A549 treated with DMSO at 1 μM for 4 hours (cell line): ENCODE results near the gene CSHL1. TPM values are rescaled to one million over a fixed set of nuclear protein-coding genes. Genes with fewer than 3 reads are reported as not detected.

Experiments used
- total RNA-seq: library from RNA; stranded (reverse); fragments of 200-300 nt; extraction: Qiagen RNA extraction; gene quantifications from 5 replicates; pipeline ENCODE4 v1.2.3, GENCODE V29; 2022; ENCODE audit warnings: low read depth

The CSHL1 gene
- total RNA-seq, result not detected in 5 replicates

DNA sequence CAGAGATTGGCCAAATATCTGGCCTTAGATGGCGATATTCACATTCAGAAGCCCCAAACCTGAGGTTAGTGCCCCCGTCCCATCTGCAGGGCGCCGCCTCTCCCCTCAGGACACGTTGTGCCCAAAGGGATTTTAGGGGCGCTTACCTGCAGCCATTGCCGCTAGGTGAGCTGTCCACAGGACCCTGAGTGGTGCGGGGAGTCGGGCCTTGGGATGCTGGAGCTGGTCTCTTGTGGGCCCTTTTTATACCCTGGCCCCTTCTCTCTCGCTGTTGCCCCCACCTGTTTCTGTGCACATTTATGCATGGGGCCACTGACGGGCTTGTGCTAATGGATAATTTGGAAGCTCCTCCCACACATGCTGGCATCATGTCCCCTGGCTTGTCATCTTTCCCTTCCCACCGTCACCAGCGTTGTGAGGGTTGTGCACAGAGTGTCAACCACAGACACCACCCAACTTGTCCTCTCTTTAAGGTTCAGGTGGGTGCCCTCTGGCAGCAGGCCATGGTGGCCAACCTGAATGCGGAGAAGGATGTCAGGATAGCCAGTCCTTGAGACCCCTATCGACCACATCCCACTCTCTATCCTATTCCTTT, at the start of gene CSHL1:
TSS of gene CSHL1 (minus strand) at position 218 of the 595 bp plus-strand sequence. CDS start at position 156, 62 bp downstream.

DNA sequence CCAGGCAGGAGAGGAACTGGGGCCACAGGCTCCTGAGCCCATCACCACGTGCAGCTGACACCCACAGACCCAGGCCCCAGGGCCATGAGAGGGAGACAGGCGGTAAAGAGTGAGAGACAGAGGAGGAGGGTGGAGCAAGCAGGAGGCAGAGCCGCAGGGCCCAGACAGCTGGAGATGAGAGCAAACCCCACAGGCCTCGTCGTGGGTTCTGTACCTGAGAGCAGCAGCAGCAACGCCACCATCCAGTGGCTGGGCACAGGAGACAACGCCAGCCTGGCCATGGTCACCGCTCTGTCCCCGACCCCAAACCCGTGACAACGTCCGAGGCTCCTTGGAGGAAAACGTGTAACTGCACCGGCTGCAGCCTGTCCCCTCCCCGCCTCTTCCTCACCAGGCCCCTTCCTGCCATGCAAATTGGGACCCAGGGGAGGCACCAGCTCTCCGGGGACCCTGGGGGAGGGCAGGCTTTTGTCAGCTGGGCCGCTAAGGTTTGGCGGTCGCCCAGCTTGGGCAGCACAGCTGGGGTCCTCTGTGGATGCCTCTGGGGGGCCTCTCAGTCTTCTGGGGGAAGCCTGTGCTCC, 21.0 kb upstream of the CSHL1 start, which contains the start of gene CD79B:
TSS of gene CD79B (minus strand) at position 351 of the 581 bp plus-strand sequence. CDS start at position 281, 70 bp downstream.

DNA sequence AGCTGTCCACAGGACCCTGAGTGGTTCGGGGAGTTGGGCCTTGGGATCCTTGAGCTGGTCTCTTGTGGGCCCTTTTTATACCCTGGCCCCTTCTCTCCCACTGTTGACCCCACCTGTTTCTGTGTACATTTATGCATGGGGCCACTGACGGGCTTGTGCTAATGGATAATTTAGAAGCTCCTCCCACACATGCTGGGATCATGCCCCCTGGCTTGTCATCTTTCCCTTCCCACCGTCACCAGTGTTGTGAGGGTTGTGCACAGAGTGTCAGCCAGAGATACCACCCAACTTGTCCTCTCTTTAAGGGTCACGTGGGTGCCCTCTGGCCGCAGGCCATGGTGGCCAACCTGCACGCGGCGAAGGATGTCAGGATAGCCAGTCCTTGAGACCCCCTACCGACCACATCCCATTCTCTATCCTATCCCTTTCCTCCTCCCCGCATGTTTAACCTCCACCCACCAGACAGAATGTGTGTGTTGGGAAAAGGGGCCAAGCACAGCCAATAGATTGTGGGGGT, 7.8 kb upstream of the CSHL1 start, which contains the start of gene GH1:
TSS of gene GH1 (minus strand) at position 51 of the 517 bp plus-strand sequence. CDS start 63 bp downstream, outside the sequence.

DNA sequence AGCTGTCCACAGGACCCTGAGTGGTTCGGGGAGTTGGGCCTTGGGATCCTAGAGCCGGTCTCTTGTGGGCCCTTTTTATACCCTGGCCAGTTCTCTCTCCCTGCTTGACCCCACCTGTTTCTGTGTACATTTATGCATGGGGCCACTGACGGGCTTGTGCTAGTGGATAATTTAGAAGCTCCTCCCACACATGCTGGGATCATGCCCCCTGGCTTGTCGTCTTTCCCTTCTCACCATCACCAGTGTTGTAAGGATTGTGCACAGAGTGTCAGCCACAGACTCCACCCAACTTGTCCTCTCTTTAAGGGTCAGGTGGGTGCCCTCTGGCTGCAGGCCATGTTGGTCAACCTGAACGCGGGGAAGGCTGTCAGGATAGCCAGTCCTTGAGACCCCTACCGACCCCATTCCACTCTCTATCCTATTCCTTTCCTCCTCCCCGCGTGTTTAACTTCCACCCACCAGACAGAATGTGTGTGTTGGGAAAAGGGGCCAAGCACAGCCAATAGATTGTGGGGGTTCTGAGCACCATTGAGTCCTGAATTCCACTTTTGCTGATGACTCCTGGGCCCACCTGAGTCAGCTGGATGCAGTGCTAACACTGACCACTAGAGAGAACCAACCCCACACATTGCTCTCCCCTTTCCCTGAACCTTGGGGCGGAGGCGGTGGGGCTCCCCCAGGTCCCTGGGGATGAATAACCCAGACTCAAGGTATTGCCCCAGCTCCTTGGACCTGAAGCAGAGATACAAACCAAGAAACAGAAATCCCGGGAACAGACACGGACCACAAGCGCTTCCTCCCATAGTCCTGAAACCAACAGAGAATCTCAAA, 14.3 kb downstream of the CSHL1 start, which contains the start of gene CSH1:
TSS of gene CSH1 (minus strand) at position 51 of the 831 bp plus-strand sequence. CDS start 63 bp downstream, outside the sequence.

DNA sequence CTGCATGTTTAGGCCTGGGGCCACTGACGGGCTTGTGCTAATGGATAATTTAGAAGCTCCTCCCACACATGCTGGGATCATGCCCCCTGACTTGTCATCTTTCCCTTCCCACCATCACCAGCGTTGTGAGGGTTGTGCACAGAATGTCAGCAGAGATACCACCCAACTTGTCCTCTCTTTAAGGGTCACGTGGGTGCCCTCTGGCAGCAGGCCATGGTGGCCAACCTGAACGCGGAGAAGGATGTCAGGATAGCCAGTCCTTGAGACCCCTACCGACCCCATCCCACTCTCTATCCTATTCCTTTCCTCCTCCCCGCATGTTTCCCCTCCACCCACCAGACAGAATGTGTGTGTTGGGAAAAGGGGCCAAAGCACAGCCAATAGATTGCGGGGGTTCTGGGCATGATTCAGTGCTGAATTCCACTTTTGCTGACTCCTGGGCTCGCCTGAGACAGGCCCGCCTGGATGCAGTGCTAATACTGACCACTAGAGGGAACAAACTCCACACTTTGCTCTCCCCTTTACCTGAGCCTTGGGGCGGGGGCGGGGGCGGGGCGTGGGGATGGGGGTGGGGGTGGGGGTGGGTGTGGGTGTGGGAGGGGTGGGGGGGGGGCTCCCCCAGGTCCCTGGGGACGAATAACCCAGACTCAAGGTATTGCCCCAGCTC, 29.0 kb downstream of the CSHL1 start, which contains the start of gene GH2:
TSS of gene GH2 (minus strand) at position 10 of the 667 bp plus-strand sequence. CDS start 143 bp downstream, outside the sequence.

DNA sequence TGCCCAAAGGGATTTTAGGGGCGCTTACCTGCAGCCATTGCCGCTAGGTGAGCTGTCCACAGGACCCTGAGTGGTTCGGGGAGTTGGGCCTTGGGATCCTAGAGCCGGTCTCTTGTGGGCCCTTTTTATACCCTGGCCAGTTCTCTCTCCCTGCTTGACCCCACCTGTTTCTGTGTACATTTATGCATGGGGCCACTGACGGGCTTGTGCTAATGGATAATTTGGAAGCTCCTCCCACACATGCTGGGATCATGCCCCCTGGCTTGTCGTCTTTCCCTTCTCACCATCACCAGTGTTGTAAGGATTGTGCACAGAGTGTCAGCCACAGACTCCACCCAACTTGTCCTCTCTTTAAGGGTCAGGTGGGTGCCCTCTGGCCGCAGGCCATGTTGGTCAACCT, 37.5 kb downstream of the CSHL1 start, which contains the start of gene CSH2:
TSS of gene CSH2 (minus strand) at position 101 of the 400 bp plus-strand sequence. CDS start at position 38, 63 bp downstream.

Other genes with a start within 250 kb of the CSHL1 start
- gene LIMD2, start 211.1 kb downstream of the CSHL1 start, total RNA-seq, result 9.6 to 12.7 TPM (median 11.0 TPM) in 5 replicates
- 24.9 to 30.7 TPM (median 27.0 TPM) in 5 replicates for gene STRADA, start 169.5 kb downstream of the CSHL1 start, total RNA-seq
- gene CCDC47, start 137.7 kb downstream of the CSHL1 start, total RNA-seq, result 99.5 to 128 TPM (median 109 TPM) in 5 replicates
- 94.9 to 104 TPM (median 99.5 TPM) in 5 replicates for gene DDX42, start 137.1 kb downstream of the CSHL1 start, total RNA-seq
- gene PSMC5, start 83.8 kb downstream of the CSHL1 start, total RNA-seq, result 212 to 238 TPM (median 224 TPM) in 5 replicates
- 58.9 to 69.1 TPM (median 61.6 TPM) in 5 replicates for gene FTSJ3, start 83.6 kb downstream of the CSHL1 start, total RNA-seq
- gene SMARCD2, start 68.6 kb downstream of the CSHL1 start, total RNA-seq, result 50.3 to 66.7 TPM (median 60.9 TPM) in 5 replicates
- not detected in 5 replicates for gene CSH2, start 37.6 kb downstream of the CSHL1 start, total RNA-seq
- gene GH2, start 29.3 kb downstream of the CSHL1 start, total RNA-seq, result not detected in 5 replicates
- not detected in 5 replicates for gene CSH1, start 14.7 kb downstream of the CSHL1 start, total RNA-seq
- not detected in 5 replicates for gene GH1, start 7.6 kb upstream of the CSHL1 start, total RNA-seq
- 0.08 to 0.18 TPM (median 0.13 TPM) in 3 of 5 replicates, not detected in the others for gene CD79B, start 21.1 kb upstream of the CSHL1 start, total RNA-seq
- 0.04 to 0.15 TPM (median 0.07 TPM) in 4 of 5 replicates, not detected in the other for gene SCN4A, start 61.7 kb upstream of the CSHL1 start, total RNA-seq
- gene PRR29, start 87.1 kb upstream of the CSHL1 start, total RNA-seq, result 0.52 to 0.95 TPM (median 0.70 TPM) in 5 replicates
- gene ICAM2, start 109.4 kb upstream of the CSHL1 start, total RNA-seq, result 0.15 to 0.23 TPM in 2 of 5 replicates, not detected in the others
- gene ERN1, start 218.9 kb upstream of the CSHL1 start, total RNA-seq, result 3.6 to 4.8 TPM (median 4.0 TPM) in 5 replicates